ENCODE data around the gene HBE1.
"Not testable (repeated sequence)": the region's sequence is repeated elsewhere in the genome, so short reads cannot be mapped to it uniquely, and the experiment has no call there.

HBE1 gene

GRCh38 chr11:5252192-5252918, 17.4 kb downstream of the HBE1 start:
- no peak for DNase-seq

- no peak for DNase-seq
Observed at GRCh38 chr11:5251746-5252145, 18.0 kb downstream of the HBE1 start.

DNA sequence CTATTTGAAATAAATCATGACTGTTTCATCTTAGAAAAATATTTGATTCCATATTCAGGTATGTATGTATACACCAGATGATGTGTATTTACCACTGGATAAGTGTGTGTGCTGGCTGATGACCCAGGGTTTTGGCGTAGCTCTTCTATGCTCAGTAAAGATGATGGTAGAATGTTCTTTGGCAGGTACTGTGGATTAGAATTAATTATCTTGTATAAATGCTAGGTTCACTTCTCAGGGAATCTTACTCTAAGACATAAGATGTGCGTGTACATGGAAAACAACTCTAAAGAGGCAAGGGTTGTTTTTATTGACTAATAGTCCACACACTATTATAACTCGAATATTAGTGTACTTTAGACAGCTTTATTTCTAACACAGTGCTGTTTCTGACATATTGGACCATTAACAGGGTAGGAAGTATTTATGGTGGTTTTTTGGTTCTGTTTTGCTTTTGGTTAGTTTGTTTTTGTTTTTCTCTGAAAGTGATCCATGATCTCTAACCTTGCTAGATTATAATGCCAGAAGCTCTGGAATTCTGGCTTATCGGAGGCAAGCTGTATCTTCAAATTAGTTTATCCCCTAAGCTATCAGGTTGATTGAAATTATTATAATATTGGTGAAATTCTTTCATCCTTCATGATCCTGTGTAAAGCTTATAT, 19.1 kb downstream of the HBE1 start:
- DNase-seq: no peak

DNA sequence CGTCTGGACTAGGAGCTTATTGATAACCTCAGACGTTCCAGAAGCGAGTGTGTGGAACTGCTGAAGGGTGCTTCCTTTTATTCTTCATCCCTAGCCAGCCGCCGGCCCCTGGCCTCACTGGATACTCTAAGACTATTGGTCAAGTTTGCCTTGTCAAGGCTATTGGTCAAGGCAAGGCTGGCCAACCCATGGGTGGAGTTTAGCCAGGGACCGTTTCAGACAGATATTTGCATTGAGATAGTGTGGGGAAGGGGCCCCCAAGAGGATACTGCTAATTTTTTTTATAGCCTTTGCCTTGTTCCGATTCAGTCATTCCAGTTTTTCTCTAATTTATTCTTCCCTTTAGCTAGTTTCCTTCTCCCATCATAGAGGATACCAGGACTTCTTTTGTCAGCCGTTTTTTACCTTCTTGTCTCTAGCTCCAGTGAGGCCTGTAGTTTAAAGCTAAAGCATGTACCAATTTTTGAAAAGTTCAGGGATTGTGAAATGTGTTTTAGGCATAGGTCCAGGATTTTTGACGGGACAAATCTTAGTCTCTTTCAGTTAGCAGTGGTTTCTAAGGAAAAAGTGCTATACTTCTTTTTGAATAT, 19.8 kb downstream of the HBE1 start, which contains the start of gene HBG1:
Gene HBG1 (minus strand): TSS at position 51 of the 590 bp plus-strand sequence. CDS start 53 bp downstream, outside the sequence.
- DNase-seq: not testable (repeated sequence)

DNA sequence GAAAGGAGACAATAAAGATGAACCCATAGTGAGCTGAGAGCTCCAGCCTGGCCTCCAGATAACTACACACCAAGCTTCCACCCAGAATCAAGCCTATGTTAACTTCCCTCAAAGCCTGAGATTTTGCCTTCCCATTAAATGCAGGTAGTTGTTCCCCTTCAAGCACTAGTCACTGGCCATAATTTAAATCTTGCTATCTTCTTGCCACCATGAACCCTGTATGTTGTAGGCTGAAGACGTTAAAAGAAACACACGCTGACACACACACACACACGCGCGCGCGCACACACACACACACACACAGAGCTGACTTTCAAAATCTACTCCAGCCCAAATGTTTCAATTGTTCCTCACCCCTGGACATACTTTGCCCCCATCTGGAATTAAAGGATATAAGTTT, 21.2 kb downstream of the HBE1 start:
- not testable (repeated sequence) for DNase-seq

DNA sequence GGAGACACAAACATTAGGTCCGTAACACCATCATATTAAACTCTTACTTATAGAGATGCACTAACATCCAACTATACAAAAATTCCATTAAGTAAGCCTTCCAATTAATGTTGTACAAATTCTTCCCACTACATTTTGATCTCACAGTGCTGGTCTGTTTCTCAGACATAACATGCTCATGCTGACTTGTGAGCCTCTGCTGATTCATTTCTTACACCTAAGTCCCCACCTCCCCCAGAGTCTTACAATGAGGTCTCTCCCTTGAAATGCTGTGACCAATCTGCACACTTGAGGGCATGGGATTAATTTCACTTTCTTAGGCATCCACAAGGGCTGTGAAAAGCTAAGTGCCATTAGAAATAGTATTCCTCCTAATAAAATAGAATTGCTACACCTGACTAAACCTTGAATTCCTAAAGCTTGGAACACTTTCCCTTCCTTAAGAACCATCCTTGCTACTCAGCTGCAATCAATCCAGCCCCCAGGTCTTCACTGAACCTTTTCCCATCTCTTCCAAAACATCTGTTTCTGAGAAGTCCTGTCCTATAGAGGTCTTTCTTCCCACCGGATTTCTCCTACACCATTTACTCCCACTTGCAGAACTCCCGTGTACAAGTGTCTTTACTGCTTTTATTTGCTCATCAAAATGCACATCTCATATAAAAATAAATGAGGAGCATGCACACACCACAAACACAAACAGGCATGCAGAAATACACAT, 22.1 kb downstream of the HBE1 start:
- DNase-seq: no peak

DNA sequence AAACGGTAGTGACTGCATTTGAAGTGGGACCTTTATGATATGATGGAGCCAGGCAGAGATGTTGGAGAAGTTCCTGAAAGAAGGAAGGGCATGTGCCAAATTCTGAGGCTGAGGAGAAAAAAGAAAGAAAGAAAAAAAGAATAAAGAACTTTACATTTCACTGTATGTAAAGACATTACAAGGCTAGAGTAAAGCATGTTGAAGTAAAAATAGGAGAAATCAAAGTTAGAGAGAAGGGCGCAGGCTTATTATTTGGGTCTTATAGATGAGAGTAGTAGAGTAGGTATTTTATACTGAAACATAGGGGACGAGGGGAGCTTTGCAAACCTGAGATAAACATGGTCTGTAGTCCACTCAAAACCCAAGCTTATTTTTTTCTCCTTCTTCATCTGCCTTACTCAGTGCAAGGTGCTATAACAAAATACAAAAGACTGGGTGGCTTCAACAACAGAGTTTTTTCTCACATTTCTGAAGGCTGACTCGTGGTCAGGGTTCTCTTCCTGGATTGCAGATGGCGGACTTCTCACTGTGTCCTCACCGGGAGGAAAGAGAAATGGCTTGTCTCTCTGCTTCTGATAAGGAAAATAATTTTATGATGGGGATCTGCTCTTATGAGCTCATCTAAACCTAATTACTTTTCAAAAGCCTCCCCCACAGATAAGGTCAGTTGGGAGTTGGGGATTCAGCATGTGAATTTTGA, 22.8 kb downstream of the HBE1 start:
- DNase-seq: no peak

DNA sequence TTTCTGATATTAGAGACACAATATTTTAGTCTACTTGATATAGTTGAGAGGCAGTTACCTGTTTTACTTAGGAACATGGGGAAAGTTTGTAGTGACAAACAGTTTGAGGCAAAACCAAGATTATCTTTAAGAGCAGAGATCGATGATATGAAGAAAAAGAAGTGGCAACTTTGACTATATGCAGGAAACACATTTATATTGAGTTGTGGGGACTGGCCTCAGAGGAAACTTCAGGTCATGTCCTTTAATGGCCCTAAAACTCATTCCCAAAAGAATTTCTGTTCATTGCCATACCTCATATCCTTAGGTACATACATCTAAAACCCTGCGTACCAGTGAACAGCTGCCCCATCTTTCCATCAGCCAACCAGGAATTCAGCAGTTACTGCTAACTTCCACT, 24.6 kb downstream of the HBE1 start:
- no peak for DNase-seq

DNA sequence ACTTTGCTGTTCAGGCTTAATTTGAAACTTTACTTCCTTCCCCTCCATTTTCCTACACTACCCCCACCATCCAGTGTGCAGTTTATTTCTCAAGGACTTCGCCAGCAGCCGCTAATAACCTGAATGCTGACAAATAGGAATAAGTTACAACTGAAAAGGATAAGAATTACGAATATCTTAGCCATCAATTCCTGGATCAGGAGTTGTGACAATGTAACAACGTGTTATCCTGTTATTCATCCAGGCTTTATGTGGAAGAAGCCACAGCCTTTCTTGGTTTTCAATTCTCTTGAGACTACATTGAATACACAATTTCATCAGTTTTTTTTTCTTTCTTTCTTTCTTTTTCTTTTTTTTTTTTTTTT, 25.9 kb downstream of the HBE1 start:
- DNase-seq: no peak

GRCh38 chr11:5242933-5243815, 26.6 kb downstream of the HBE1 start:
- DNase-seq: no peak

DNA sequence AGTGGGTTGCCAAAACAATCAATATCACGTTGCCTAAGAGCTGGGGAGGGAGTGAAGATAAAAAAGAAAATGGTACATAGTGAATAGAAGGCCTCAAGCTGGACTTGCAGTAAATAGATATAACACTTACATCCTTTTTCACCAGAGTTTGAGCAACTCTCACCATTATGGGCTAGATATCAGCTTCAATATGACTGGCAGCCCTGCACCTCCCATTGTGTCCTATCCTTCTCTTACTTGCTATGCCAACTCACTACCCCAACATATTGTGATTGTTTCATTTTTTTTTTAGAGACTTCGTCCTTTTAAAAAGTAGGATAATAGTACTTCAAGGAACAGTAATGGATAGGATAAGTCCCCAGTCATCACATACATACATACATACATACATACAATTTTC, 27.5 kb downstream of the HBE1 start:
- no peak for DNase-seq

DNA sequence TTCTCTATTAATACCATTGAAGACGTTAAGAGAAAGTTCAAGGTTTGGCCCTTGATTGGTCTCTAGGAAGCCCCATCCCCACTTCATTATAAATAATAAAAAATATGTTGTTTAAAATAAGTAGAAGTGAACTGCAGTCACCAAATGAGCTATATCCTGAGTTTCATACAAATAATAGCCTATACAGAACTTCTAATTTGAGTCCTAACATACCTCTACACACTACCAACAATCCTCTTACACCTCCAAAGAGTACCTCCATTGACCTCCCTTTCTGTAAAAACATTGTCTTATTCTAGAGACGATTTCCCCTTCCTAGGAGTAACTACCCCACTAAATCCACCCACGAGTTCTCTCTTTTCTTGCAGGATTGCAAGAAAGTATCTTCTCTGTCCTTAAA, 28.3 kb downstream of the HBE1 start:
- no peak for DNase-seq

DNA sequence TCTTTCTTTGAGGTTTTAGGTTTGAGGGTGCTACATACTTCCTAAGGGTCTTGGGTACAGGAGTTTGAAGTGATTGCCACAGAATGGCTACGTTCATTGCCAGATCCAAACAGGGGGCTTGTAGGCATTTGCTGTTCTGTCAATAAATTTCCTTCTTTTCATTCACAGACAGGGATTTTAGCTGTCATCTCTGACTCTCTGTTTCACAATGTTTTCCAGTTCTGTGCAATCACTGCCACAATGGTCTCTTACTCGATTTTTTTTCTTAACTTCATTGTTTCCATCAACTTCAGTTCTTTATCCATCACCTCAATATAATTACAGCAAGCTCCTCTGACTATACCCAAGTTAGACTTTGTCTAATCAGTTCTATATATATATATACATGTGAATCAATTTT, 29.3 kb downstream of the HBE1 start:
- DNase-seq: no peak

GRCh38 chr11:5240056-5240455, 29.7 kb downstream of the HBE1 start:
- DNase-seq: no peak

DNA sequence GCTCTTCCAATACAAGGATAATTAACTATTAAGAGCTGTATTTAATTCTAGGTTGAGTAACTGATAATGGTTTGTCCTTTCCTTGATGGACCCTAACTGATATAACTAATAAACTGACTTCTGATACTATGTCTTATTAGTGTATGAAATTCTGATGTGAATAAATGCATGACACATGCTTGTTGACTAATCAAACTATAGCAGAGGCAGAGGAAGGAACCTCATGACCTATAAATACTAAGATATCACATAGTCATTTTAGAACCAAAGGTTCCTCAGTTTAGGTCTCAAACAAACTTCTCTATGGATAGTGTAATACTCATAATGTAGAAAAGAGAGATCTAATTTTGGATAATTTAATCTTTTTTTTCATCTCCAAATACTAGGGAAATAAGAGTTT, 30.7 kb downstream of the HBE1 start:
- no peak for DNase-seq

- DNase-seq: no peak
Observed at GRCh38 chr11:5238486-5238885, 31.3 kb downstream of the HBE1 start.

DNA sequence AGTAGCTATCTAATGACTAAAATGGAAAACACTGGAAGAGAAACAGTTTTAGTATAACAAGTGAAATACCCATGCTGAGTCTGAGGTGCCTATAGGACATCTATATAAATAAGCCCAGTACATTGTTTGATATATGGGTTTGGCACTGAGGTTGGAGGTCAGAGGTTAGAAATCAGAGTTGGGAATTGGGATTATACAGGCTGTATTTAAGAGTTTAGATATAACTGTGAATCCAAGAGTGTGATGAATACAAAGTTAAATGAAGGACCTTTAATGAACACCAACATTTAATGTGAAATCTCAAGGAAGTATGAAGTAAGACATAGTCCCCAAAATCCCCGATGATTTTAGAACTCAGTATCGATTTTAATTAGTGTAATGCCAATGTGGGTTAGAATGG, 32.3 kb downstream of the HBE1 start:
- DNase-seq: no peak

DNA sequence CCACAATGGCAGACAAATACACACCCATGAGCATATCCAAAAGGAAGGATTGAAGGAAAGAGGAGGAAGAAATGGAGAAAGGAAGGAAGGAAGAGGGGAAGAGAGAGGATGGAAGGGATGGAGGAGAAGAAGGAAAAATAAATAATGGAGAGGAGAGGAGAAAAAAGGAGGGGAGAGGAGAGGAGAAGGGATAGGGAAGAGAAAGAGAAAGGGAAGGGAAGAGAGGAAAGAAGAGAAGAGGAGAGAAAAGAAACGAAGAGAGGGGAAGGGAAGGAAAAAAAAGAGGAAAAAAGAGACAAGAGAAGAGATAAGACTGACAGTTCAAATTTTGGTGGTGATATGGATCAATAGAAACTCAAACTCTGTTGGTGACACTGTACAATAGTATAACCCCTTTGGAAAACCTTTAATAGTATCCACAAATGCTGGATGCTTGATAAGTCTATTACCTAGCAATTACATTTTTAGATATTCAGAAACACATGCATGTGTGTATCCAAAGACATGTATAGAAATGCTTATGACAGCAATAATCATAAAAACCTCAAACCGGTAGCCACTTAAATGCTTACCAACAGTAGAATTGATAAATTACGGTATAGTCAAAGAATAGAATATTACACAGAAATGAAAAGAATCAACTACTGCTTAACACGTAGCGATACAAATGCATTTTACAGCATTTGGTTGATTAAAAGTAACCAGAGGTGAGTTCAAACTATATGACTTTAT, 34.2 kb downstream of the HBE1 start:
- DNase-seq: no peak

DNA sequence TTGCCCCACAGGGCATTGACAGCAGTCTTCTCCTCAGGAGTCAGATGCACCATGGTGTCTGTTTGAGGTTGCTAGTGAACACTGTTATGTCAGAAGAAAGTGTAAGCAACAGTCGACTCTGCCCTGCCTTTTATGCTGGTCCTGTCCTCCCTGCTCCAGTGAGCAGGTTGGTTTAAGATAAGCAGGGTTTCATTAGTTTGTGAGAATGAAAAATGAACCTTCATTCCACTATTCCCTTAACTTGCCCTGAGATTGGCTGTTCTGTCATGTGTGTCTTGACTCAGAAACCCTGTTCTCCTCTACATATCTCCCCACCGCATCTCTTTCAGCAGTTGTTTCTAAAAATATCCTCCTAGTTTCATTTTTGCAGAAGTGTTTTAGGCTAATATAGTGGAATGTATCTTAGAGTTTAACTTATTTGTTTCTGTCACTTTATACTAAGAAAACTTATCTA, 35.3 kb downstream of the HBE1 start, which contains the start of gene HBD:
Gene HBD (minus strand): TSS at position 103 of the 454 bp plus-strand sequence. CDS start 50 bp downstream, at position 53.
- DNase-seq: no peak

DNA sequence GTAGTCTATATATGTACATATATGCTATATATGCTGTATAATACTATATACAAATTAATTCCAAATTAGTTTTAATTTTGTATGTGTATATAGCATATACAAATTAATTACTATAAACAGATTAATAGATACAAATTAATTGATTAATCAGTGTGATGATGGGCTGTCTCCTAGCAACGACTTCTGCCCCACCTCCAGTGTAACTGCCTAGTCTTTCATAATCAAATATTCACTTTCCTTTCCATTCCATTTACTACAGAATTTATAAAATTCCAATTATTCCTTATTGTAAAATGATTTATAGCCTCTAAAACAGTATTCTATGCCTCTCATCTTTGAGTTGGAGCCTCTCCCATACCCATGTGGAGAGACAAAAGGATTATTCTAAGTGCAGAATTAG, 36.4 kb downstream of the HBE1 start:
- DNase-seq: no peak

GRCh38 chr11:5232821-5233220, 36.9 kb downstream of the HBE1 start:
- DNase-seq: no peak

Measured in SIG-M5 (cell line).